ACC112 (cell line): ENCODE measurements around the gene KAT5.
A peak's percentile ranks its signal among the peaks of the same experiment; 100 is the strongest.
"Not testable (repeated sequence)": the region's sequence is repeated elsewhere in the genome, so short reads cannot be mapped to it uniquely, and the experiment has no call there.

Experiments used
- H2AFZ ChIP-seq: fragments of 200-600 bp; sonication (generic); one replicate; pipeline ENCODE4 v1.6.0; 2017; ENCODE audit warnings: antibody characterized with exemption, low read length; ENCODE audit not compliant: unreplicated experiment
- H3K27ac ChIP-seq: fragments of 200-600 bp; sonication (generic); 2 replicates; pipeline ENCODE4 v1.5.1; 2014; ENCODE audit warnings: low read depth, mild to moderate bottlenecking, antibody characterized with exemption, low read length, moderate library complexity
- H3K27me3 ChIP-seq: fragments of 200-600 bp; sonication (generic); 2 replicates; pipeline ENCODE4 v1.6.1; 2014; ENCODE audit warnings: mild to moderate bottlenecking, antibody characterized with exemption, low read length, moderate library complexity, mixed read lengths; ENCODE audit not compliant: insufficient read depth
- H3K36me3 ChIP-seq: fragments of 200-600 bp; sonication (generic); 2 replicates; pipeline ENCODE4 v1.6.1; 2016; ENCODE audit warnings: mild to moderate bottlenecking, antibody characterized with exemption, low read length, moderate library complexity, mixed read lengths; ENCODE audit not compliant: insufficient read depth
- H3K4me1 ChIP-seq: fragments of 200-600 bp; sonication (generic); one replicate; pipeline ENCODE4 v1.6.1; 2016; ENCODE audit warnings: low read length, mixed read lengths; ENCODE audit not compliant: insufficient read depth, unreplicated experiment, control insufficient read depth
- H3K4me3 ChIP-seq: fragments of 200-600 bp; sonication (generic); 2 replicates; pipeline ENCODE4 v1.5.1; 2014; ENCODE audit warnings: mild to moderate bottlenecking, low read depth, low read length
- H3K79me2 ChIP-seq: fragments of 200-600 bp; sonication (generic); one replicate; pipeline ENCODE4 v1.6.0; 2016; ENCODE audit warnings: low read length; ENCODE audit not compliant: control insufficient read depth, unreplicated experiment, insufficient read depth

KAT5 gene

DNA sequence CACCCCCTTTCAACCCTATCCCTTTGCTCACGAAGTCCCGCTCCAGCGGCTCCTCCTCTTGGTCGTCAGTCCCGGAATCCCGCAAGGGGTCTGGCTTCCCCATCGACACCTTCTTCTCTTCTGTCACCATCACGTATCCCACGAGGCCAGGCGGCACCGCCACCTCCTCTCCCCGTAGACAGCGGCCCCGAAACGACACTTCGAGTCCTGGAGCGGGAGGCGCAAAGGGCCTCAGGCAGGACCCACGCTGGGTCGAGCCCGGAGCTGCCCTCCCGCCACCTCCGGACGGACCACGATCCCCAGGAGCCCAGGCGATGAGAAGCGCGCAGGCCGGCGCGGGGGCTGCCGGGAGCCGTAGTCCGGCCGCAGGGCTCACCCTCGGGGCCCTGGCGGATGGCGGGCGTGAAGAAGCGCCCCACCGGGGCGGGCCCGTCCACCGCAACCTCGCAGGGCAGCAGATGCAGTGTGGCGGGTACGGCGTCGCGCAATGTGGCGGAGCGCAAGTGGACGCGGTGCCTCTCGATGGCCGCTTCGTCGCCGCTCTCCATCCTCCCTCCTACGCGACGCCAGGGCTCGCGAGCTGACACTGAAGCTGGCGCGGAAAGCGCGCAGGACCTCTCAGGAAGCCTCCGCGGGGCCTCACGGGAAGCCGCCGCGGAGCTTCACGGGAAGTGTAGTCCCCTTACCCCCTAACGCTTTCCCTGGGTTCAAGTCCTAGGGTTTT lies 8.3 kb downstream of the KAT5 start, which contains the start of gene RNASEH2C:
RNASEH2C (minus strand) TSS at position 588 of the 724 bp plus-strand sequence; CDS start at position 548, 40 bp downstream.
- Histone ChIP-seq H3K27me3 (no peaks in the 10 kb centered on the region), H3K4me3 (peak within 1 kb of the TSS; percentile 93), H3K36me3 (no peaks in the 10 kb centered on the region), H3K79me2 (peaks cover 27% of the 10 kb centered on the region), H3K4me1 (peaks cover 11% of the 10 kb centered on the region), H3K27ac (peak within 1 kb of the TSS; percentile 59), H2AFZ (peak within 1 kb of the TSS; percentile 58)

DNA sequence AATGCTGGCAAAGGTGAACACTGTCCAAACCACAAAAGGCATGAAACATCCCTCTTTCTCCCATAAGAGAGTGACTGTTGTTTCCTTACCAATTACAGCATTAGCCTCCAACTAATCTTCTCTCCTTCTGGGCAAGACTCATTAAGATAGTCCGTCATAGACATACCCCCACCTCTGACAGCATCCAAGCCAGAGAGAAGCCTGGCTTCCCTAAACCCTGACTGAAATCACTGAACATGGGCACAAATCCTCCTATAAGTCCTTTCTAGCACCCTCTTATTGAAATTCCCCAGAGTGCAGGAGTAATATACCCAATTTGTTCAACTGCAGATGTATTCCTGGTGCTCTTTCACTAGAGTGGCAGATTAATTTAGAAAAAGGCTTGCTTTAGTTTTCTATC lies 10.2 kb downstream of the KAT5 start:
- Histone ChIP-seq H3K27ac (no peak overlapping the region), H3K79me2 (peaks cover 27% of the 10 kb centered on the region), H3K27me3 (no peaks in the 10 kb centered on the region), H3K4me1 (peaks cover 11% of the 10 kb centered on the region), H3K4me3 (no peak overlapping the region), H2AFZ (no peak overlapping the region), H3K36me3 (no peaks in the 10 kb centered on the region)

DNA sequence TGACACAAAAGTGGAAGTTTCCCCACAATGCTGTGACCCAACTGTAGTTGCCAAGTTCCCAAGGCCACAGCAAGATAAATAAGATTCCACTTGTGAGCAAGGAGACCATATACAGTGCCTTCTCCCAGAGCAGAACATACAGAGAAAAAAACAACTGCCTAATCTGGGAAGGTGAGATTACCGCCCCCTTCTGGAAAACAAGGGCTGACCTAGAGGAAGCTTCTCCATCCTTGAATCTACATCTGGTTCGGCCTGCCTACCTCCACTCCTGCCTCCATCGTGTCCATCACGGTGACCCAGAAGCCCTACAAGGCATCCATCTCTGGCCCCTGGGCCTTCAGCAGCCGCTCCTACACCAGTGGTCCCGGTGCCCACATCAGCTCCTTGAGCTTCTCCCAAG lies 14.6 kb downstream of the KAT5 start:
- no peak overlapping the region for H3K27ac ChIP-seq
- no peak overlapping the region for H2AFZ ChIP-seq
- H3K4me3 ChIP-seq, result no peak overlapping the region
- no peaks in the 10 kb centered on the region for H3K36me3 ChIP-seq
- H3K27me3 ChIP-seq, result peaks cover 2% of the 10 kb centered on the region; the same call in 1 of the 2 replicates
- H3K79me2 ChIP-seq, result no peaks in the 10 kb centered on the region
- no peaks in the 10 kb centered on the region for H3K4me1 ChIP-seq

DNA sequence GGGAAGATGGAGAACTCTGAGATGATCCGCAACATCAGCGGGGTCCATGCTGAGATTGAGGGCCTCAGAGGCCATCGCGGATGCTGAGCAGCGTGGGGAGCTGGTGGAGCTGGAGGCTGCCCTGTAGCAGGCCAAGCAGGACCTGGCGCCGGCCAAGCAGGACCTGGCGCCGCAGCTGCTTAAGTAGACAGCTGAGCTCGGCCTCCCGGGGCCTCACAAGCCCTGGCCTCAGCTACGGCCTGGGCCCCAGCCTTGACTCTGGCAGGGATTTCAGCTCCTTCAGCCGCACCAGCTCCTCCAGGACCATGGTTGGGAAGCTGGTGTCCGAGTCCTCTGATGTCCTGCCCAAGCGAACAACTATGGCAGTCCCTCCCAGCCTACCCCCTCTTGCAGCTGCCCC lies 15.8 kb downstream of the KAT5 start:
- Histone ChIP-seq H3K27me3 (peaks cover 11% of the 10 kb centered on the region; the same call in 1 of the 2 replicates), H3K4me3 (no peak overlapping the region), H3K27ac (no peak overlapping the region), H2AFZ (no peak overlapping the region), H3K79me2 (no peaks in the 10 kb centered on the region), H3K36me3 (no peaks in the 10 kb centered on the region), H3K4me1 (no peaks in the 10 kb centered on the region)

DNA sequence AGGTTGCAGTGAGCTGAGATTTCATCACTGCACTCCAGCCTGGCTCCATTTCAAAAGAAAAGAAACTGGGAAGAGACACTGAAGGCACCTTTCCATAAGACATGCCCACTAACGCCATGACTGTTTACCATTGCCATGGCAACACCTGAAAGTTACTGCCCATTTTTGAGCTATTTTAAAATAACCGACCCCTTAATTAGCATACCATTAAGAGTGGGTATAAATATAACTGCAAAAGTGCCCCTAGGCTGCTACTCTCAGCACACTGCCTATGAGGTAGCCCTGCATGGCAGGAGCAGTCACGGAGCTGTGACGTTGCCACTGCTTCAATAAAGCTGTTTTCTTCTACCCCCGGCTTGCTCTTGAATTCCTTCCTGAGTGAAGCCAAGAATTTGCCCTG lies 18.4 kb downstream of the KAT5 start:
- no peak overlapping the region for H2AFZ ChIP-seq
- no peaks in the 10 kb centered on the region for H3K4me1 ChIP-seq
- peaks cover 13% of the 10 kb centered on the region; the same call in 1 of the 2 replicates for H3K27me3 ChIP-seq
- H3K36me3 ChIP-seq, result no peaks in the 10 kb centered on the region
- no peaks in the 10 kb centered on the region for H3K79me2 ChIP-seq
- no peak overlapping the region for H3K4me3 ChIP-seq
- no peak overlapping the region for H3K27ac ChIP-seq

DNA sequence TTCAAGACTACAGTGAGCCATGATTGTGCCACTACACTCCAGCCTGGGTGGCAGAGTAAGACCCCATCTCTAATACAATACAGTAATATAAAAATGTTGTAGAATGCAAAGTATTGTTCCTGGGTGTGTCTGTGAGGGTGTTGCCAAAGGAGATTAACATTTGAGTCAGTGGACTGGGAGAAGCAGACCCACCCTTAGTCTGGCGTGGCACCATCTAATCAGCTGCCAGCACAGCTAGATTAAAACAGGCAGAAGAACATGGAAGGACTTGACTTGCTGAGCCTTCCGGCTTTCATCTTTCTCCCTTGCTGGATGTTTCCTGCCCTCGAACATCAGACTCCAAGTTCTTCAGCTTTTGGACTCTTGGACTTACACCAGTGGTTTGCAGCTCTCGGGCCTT lies 23.1 kb downstream of the KAT5 start:
- H3K27ac ChIP-seq, H3K79me2 ChIP-seq, H3K36me3 ChIP-seq, H3K4me3 ChIP-seq, H3K4me1 ChIP-seq, H2AFZ ChIP-seq: not testable (repeated sequence)
- H3K27me3 ChIP-seq, result peaks cover 37% of the 10 kb centered on the region

DNA sequence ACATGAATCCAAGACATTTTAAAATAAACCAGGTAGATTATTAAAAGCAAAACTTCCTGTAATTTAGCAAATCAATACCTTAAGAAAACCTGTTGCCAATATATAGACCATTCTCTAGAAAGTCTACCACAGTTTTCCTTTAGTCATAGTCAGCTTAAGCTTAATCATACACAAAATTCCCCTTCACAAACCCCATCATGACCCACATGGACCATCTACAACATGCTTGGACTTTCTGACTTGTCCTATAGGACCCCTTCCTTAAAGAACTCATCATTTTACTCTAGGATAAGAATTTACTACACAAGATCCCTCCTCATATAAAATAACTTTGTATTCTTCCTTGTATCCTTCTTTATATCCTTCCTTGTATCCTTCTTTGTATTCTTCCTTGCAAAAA lies 24.8 kb downstream of the KAT5 start:
- no peaks in the 10 kb centered on the region for H3K79me2 ChIP-seq
- H3K36me3 ChIP-seq, result no peaks in the 10 kb centered on the region
- H2AFZ ChIP-seq, result no peak overlapping the region
- H3K4me1 ChIP-seq, result no peaks in the 10 kb centered on the region
- H3K27ac ChIP-seq, result no peak overlapping the region
- H3K4me3 ChIP-seq, result no peak overlapping the region
- H3K27me3 ChIP-seq, result peaks cover 34% of the 10 kb centered on the region

DNA sequence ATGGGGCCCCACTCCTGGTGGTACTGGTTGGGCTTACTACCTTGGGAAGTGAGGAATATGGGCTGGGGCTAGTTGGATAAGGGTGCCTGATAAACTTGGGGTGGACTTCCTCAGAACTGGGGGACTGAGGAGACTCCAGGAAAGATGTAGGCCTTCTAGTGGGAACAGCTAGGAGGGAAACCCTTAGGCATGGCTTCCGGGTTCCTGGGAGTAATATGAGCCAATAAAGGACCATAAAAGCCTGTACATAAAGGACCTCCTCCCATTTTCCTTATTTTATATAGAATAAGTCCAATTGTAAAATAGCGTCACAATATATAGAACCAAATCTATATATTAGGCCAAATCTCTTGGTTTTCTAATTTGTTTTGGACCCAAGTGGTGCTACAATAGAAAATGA lies 27.0 kb downstream of the KAT5 start:
- H3K79me2 ChIP-seq, result no peaks in the 10 kb centered on the region
- H3K36me3 ChIP-seq, result no peaks in the 10 kb centered on the region
- H3K27me3 ChIP-seq, result peaks cover 25% of the 10 kb centered on the region
- no peak overlapping the region for H2AFZ ChIP-seq
- H3K4me1 ChIP-seq, result no peaks in the 10 kb centered on the region
- no peak overlapping the region for H3K27ac ChIP-seq
- H3K4me3 ChIP-seq, result no peak overlapping the region

DNA sequence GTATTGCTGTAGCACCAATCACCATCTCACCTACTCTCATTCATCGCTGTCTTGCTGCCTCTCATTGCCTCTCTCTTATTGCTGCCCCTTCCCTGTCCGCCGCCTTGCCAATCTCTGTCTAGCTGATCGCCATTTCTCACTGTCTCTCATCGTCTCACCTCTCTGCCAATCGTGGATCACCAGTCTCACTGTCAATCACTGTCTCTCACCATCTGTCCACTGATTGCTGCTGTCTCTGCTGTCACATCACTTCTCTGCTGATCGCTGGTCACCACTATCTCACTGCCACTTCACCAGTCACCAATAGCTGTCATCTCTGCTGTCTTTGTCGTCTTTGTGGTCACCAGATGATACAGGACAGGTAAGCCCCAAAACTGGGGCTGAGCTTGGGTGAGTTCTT lies 29.1 kb downstream of the KAT5 start:
- Histone ChIP-seq H3K27ac (no peak overlapping the region), H3K79me2 (no peaks in the 10 kb centered on the region), H3K4me3 (no peak overlapping the region), H3K36me3 (no peaks in the 10 kb centered on the region), H2AFZ (no peak overlapping the region), H3K4me1 (no peaks in the 10 kb centered on the region), H3K27me3 (peaks cover 20% of the 10 kb centered on the region)

DNA sequence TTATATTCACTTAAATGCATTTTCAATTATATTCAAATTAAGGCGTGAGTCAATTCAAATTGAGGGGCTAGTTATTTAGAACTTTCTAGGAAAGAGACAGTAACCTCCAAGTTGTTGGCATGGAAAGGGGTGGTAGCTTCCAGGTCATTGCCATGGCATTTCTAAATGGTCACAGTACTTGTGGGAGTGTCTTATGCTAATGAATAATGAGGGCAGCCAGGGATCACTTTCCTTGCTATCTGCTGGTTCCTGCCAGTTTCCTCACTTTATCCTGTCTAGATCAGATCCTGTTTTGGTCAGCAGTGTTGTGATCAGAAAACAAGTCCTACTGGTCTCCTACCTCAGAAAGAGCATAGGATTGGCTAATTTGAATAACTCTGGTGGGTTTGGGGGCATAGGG lies 30.3 kb downstream of the KAT5 start:
- Histone ChIP-seq H3K27me3 (peaks cover 16% of the 10 kb centered on the region; the same call in 1 of the 2 replicates), H3K4me3 (no peak overlapping the region), H3K27ac (no peak overlapping the region), H3K36me3 (no peaks in the 10 kb centered on the region), H3K79me2 (no peaks in the 10 kb centered on the region), H3K4me1 (no peaks in the 10 kb centered on the region), H2AFZ (no peak overlapping the region)

DNA sequence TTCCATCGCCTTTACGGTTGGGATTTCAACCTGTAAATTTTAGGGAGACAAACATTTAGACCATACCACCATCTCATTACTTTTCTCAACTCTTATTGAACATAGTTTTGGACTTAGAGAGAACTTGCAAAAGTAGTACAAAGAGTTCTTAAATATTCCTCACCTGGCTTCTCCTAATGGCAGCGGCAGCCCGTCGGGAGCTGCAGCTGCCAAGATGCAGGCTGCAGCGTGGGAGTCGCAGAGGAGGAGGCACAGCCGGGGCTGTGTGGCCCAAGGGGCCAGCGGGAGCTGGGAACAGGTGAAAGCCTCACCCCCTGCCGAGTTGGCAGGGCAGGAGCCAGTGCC lies 31.6 kb downstream of the KAT5 start:
- Histone ChIP-seq H3K4me1 (no peaks in the 10 kb centered on the region), H3K79me2 (no peaks in the 10 kb centered on the region), H3K4me3 (no peak overlapping the region), H3K27ac (no peak overlapping the region), H3K27me3 (peaks cover 24% of the 10 kb centered on the region; the same call in 1 of the 2 replicates), H2AFZ (no peak overlapping the region), H3K36me3 (no peaks in the 10 kb centered on the region)
